Measurements from ENCODE around the gene PDK2.
A peak's percentile ranks its signal among the peaks of the same experiment; 100 is the strongest.

The PDK2 gene

GRCh38 chr17:50139950-50140885 lies 45.1 kb downstream of the PDK2 start:
- DNase-seq, result peak; percentile 81

- DNase-seq, result no peak
These were observed 46.0 kb downstream of the PDK2 start for GRCh38 chr17:50141026-50141744.

- no peak for DNase-seq
These were observed 46.6 kb downstream of the PDK2 start for GRCh38 chr17:50141745-50142110.

GRCh38 chr17:50143461-50144176 lies 48.5 kb downstream of the PDK2 start:
- no peak for DNase-seq

- no peak for DNase-seq
These were observed 49.2 kb downstream of the PDK2 start for GRCh38 chr17:50144355-50144754.

- DNase-seq, result no peak
These were observed 49.8 kb downstream of the PDK2 start for GRCh38 chr17:50144845-50145531.

- DNase-seq, result no peak
These were observed 50.5 kb downstream of the PDK2 start for GRCh38 chr17:50145532-50146229.

- peak; percentile 37 for DNase-seq
These were observed 51.2 kb downstream of the PDK2 start for GRCh38 chr17:50146230-50146926.

- DNase-seq, result no peak
These were observed 51.9 kb downstream of the PDK2 start for GRCh38 chr17:50146927-50147665.

GRCh38 chr17:50147841-50148225 lies 52.7 kb downstream of the PDK2 start:
- no peak for DNase-seq

GRCh38 chr17:50148226-50149090 lies 53.3 kb downstream of the PDK2 start:
- peak; percentile 87 for DNase-seq

GRCh38 chr17:50149091-50149416 lies 53.9 kb downstream of the PDK2 start:
- no peak for DNase-seq

GRCh38 chr17:50149417-50150353 lies 54.5 kb downstream of the PDK2 start:
- peak; percentile 68 for DNase-seq

- DNase-seq, result no peak
These were observed 55.3 kb downstream of the PDK2 start, which contains the start of gene PPP1R9B for GRCh38 chr17:50150354-50151040. Gene PPP1R9B, minus strand, starts transcription at chr17:50150677. Its CDS starts 164 bp downstream, at chr17:50150513.

GRCh38 chr17:50151041-50151936 lies 56.1 kb downstream of the PDK2 start:
- peak; percentile 85 for DNase-seq

GRCh38 chr17:50151937-50152547 lies 56.9 kb downstream of the PDK2 start:
- DNase-seq, result peak; percentile 50
